ENCODE measurements around the gene FBXW7. TPM values are rescaled to one million over a fixed set of nuclear protein-coding genes. Genes with fewer than 3 reads are reported as not detected.

The FBXW7 gene, protein sequence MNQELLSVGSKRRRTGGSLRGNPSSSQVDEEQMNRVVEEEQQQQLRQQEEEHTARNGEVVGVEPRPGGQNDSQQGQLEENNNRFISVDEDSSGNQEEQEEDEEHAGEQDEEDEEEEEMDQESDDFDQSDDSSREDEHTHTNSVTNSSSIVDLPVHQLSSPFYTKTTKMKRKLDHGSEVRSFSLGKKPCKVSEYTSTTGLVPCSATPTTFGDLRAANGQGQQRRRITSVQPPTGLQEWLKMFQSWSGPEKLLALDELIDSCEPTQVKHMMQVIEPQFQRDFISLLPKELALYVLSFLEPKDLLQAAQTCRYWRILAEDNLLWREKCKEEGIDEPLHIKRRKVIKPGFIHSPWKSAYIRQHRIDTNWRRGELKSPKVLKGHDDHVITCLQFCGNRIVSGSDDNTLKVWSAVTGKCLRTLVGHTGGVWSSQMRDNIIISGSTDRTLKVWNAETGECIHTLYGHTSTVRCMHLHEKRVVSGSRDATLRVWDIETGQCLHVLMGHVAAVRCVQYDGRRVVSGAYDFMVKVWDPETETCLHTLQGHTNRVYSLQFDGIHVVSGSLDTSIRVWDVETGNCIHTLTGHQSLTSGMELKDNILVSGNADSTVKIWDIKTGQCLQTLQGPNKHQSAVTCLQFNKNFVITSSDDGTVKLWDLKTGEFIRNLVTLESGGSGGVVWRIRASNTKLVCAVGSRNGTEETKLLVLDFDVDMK
- 47.2 TPM for total RNA-seq
- long read RNA-seq, full-length matches to known transcripts = 19 of 24 reads
- long read RNA-seq, partial matches to known transcripts = 2 of 24 reads
- long read RNA-seq, other reads (novel, unspliced or antisense) = 3 of 24 reads

DNA sequence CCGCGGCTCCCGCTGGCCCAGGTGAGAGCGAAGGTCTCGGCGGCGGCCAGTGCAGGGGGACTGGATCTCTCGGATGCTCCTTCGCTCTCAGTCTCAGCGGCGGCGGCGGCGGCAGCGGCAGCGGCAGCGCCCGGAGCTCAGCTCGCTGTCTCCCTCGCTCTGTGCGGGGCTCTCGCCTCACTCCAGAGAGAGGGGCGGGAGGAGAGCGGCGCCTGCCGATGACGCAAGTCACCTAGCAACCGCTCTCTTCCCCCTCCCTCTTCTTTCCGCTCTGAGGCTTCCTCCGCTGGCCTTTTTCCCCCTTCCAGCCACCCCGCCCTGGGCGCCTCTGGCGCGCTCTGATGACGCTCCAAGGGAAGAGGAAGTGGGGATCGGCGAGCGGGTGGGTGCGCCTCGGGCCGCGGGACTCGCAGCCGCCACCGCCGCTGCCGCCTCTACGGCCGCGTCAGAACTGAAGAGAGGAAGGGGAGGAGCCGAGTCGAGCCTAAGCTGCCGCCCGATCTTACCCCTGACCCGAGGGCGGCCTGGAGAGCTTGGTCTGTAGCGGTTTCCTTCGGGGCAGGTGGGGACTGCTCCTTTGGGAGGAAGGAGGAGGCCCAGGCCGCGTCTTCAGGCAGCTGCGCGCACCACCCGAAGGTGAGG is at the start of gene FBXW7:
Gene FBXW7, minus strand, starts transcription at position 190 of the 642 bp plus-strand sequence. CDS start 124,289 bp downstream, outside the sequence.
- intact Hi-C loops (cut with DNase I) = no loop called here
- no peaks in the 10 kb centered on the region for H3K9me3 ChIP-seq

DNA sequence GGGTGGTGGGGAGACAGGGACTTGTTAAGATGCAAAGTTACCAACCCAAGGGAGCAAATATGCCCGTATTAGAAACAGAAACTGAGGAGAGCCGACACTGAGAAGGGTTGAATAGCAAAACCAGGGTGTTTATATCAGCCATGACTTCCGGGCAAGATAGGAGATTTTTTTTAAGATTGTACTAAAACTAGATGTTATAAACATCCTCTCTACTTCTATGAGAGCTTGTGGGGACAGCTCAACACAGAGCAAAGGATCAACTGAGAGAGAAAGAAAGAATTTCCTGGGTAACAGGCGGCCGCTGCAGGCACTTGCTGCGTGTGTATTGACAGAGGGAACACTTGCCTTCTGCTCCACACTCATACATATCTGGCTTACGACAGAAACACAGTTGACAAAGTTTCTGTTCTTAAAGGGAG is 49.1 kb upstream of the FBXW7 start:
- Histone ChIP-seq H3K4me1 (no peaks in the 10 kb centered on the region), H3K4me3 (peak overlapping the region; percentile 3), H3K27ac (peak overlapping the region; percentile 28), H3K36me3 (no peaks in the 10 kb centered on the region), H3K9me3 (no peaks in the 10 kb centered on the region), H3K27me3 (no peaks in the 10 kb centered on the region)
- intact Hi-C loops (cut with DNase I) = no loop called here
- ATAC-seq = peak; percentile 79
- TF ChIP-seq, protein P1, sequence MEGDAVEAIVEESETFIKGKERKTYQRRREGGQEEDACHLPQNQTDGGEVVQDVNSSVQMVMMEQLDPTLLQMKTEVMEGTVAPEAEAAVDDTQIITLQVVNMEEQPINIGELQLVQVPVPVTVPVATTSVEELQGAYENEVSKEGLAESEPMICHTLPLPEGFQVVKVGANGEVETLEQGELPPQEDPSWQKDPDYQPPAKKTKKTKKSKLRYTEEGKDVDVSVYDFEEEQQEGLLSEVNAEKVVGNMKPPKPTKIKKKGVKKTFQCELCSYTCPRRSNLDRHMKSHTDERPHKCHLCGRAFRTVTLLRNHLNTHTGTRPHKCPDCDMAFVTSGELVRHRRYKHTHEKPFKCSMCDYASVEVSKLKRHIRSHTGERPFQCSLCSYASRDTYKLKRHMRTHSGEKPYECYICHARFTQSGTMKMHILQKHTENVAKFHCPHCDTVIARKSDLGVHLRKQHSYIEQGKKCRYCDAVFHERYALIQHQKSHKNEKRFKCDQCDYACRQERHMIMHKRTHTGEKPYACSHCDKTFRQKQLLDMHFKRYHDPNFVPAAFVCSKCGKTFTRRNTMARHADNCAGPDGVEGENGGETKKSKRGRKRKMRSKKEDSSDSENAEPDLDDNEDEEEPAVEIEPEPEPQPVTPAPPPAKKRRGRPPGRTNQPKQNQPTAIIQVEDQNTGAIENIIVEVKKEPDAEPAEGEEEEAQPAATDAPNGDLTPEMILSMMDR (IDR thresholded peaks at IDR 0.05) = no peak
- no peak for DNase-seq

More for the DNA sequence above, at the start of gene FBXW7:
- Histone ChIP-seq H3K4me1 (peaks cover 34% of the 10 kb centered on the region), H3K27ac (peak within 1 kb of the TSS; percentile 96), H3K36me3 (peaks cover 4% of the 10 kb centered on the region), H3K27me3 (no peaks in the 10 kb centered on the region), H3K4me3 (peak within 1 kb of the TSS; percentile 98)
- TF ChIP-seq, protein P1 (IDR thresholded peaks at IDR 0.05) = no peak
- peak; percentile 98 for ATAC-seq
- peak; percentile 100 for DNase-seq

DNA sequence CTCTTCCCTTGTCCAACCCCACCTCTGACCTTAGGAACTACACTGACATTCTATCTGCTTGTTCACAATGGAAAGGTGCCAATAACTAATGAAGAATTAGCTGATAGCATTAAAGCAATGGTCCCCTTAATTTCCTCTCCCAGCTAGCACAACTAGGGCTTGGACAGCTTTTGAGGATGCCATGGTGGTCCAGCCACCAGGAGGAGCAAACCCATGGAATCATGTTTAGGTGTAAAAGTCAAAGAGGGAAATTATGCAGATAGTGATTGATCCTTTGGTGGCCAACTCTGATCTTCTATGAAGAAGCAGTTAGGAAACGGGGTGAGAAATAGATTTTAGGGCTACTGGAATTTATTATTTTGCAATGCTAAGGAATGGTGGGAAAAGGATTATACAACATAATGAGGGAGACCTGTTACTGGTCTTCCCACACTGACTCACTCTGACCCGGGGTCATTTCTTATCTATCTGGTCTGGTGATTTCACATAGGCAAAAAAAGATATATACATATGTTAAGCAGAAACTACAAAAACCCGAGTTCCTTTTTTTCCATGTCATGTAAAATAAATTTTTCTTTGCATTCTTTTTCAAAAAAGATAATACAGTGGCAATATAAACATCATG is 45.8 kb upstream of the FBXW7 start:
- Histone ChIP-seq H3K27ac (no peak overlapping the region), H3K4me1 (no peaks in the 10 kb centered on the region), H3K9me3 (no peaks in the 10 kb centered on the region), H3K27me3 (no peaks in the 10 kb centered on the region), H3K4me3 (no peak overlapping the region), H3K36me3 (no peaks in the 10 kb centered on the region)
- TF ChIP-seq, protein P1 (IDR thresholded peaks at IDR 0.05) = no peak
- intact Hi-C loops (cut with DNase I) = no loop called here
- no peak for DNase-seq
- no peak for ATAC-seq

DNA sequence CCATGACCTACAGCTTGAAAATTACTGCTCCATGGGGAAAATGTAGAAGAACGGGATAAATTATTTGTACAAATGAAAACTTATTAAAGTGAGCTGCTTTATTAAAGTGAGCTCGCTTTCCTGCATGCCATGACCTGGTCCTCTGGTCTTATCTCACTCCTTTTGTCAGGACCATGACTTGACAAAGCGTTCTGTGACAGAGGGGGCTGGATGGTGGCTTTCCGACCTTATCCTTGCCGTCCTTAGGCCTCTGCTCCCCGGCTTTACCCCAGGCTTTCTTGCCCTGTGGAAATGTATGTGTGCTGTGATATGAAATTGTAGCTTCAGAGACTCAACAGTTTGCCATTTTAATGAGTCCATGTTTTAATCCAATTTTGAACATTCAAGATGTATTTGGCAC is 44.0 kb upstream of the FBXW7 start:
- DNase-seq (no peak), ATAC-seq (no peak)

More for the DNA sequence above, 44.0 kb upstream of the FBXW7 start:
- Histone ChIP-seq H3K9me3 (no peaks in the 10 kb centered on the region), H3K4me3 (no peak overlapping the region), H3K27me3 (no peaks in the 10 kb centered on the region), H3K4me1 (no peaks in the 10 kb centered on the region), H3K27ac (no peak overlapping the region), H3K36me3 (no peaks in the 10 kb centered on the region)
- intact Hi-C loops (cut with DNase I) = no loop called here
- TF ChIP-seq, protein P1 (IDR thresholded peaks at IDR 0.05) = no peak

Measured in upper lobe of right lung (tissue), 1 donor.